OCI-LY7 (cell line): ENCODE results near the gene OPCML. TPM values are rescaled to one million over a fixed set of nuclear protein-coding genes. Genes with fewer than 3 reads are reported as not detected.

Experiments
- BruUV-seq: library from RNA; stranded (reverse); fragments of 400-500 nt; replicated peaks from 2 replicates; lab custom pipeline; 2021; lab: Mats Ljungman, UMichigan
- CTCF ChIA-PET: fragments of 300-600 bp; sonication (Branson Sonifier 250); formaldehyde crosslinking; loops from one replicate; lab custom pipeline; 2022; ENCODE audit warnings: antibody characterized with exemption; ENCODE audit not compliant: unreplicated experiment; lab: Charles Lee
- POLR2A ChIA-PET: fragments of 300-600 bp; sonication (Branson Sonifier 250); formaldehyde crosslinking; loops from one replicate; lab custom pipeline; 2022; ENCODE audit warnings: antibody characterized with exemption; lab: Charles Lee
- DNase-seq: peaks from one replicate; pipeline ENCODE4 v3.0.0-alpha.2; 2015; ENCODE audit warnings: low spot score
- H2AFZ ChIP-seq: fragments of 200-600 bp; sonication (generic), shearing (Covaris generic); 2 replicates; pipeline ENCODE4 v1.6.1; 2014; ENCODE audit warnings: mild to moderate bottlenecking, antibody characterized with exemption, low read length, moderate library complexity
- H3K27ac ChIP-seq: fragments of 200-600 bp; sonication (generic); 2 replicates; pipeline ENCODE4 v1.5.1; 2014; ENCODE audit warnings: mixed run types, low read depth, mild to moderate bottlenecking, moderate library complexity, low read length, inconsistent platforms; ENCODE audit not compliant: poor library complexity, severe bottlenecking
- H3K36me3 ChIP-seq: fragments of 200-600 bp; sonication (generic); 2 replicates; pipeline ENCODE4 v1.6.1; 2014; ENCODE audit warnings: mild to moderate bottlenecking, antibody characterized with exemption, low read length, moderate library complexity, mixed read lengths; ENCODE audit not compliant: insufficient read depth
- H3K4me1 ChIP-seq: fragments of 200-600 bp; sonication (generic); 2 replicates; pipeline ENCODE4 v1.5.1; 2014; ENCODE audit warnings: mild to moderate bottlenecking, low read length; ENCODE audit not compliant: insufficient read depth, poor library complexity, severe bottlenecking
- H3K4me2 ChIP-seq: fragments of 200-600 bp; sonication (generic); 2 replicates; pipeline ENCODE4 v1.6.1; 2014; ENCODE audit warnings: mild to moderate bottlenecking, low read length
- H3K4me3 ChIP-seq: fragments of 200-600 bp; sonication (generic); 2 replicates; pipeline ENCODE4 v1.5.1; 2014; ENCODE audit warnings: mild to moderate bottlenecking, low read depth, low read length; ENCODE audit not compliant: poor library complexity, severe bottlenecking
- H3K79me2 ChIP-seq: fragments of 200-600 bp; sonication (generic); 2 replicates; pipeline ENCODE4 v1.6.1; 2016; ENCODE audit warnings: low read depth, mild to moderate bottlenecking, low read length, moderate library complexity, mixed read lengths; ENCODE audit not compliant: insufficient read depth
- H3K9me2 ChIP-seq: fragments of 200-600 bp; sonication (generic); 2 replicates; pipeline ENCODE4 v1.6.1; 2016; ENCODE audit warnings: mild to moderate bottlenecking, low read length, mixed read lengths; ENCODE audit not compliant: insufficient read depth
- H3K9me3 ChIP-seq: fragments of 200-600 bp; sonication (generic); 2 replicates; pipeline ENCODE4 v1.6.1; 2014; ENCODE audit warnings: mild to moderate bottlenecking, mixed run types, low read length, mixed read lengths
- H4K20me1 ChIP-seq: fragments of 200-600 bp; sonication (generic); 2 replicates; pipeline ENCODE4 v1.6.1; 2014; ENCODE audit warnings: mild to moderate bottlenecking, antibody characterized with exemption, low read length, moderate library complexity, mixed read lengths; ENCODE audit not compliant: insufficient read depth
- CTCF ChIP-seq: fragments of 200-600 bp; sonication (generic); conservative IDR thresholded peaks from 2 replicates; pipeline ENCODE4 v1.5.1; 2014; ENCODE audit warnings: mild to moderate bottlenecking, antibody characterized with exemption, low read length, moderate library complexity, mixed read lengths
- EZH2phosphoT487 ChIP-seq: fragments of 200-600 bp; sonication (generic); IDR thresholded peaks from 2 replicates; pipeline ENCODE4 v1.6.1; 2018; ENCODE audit warnings: low read depth, borderline replicate concordance, mild to moderate bottlenecking, mixed run types, antibody characterized with exemption, low read length, moderate library complexity, mixed read lengths
- intact Hi-C: fragments of 100-400 bp; cut with micrococcal nuclease; formaldehyde crosslinking; loops from one replicate; pipeline ENCODE4 v1.10.0; 2022; ENCODE audit not compliant: unreplicated experiment
- total RNA-seq, 2 experiments: library from RNA; depleted of rRNA in 1 of 2; stranded (reverse); fragments of >200 nt in 1 of 2; shearing (Covaris generic) in 1 of 2; gene quantifications; 2 replicates each; pipeline ENCODE4 v1.2.3, GENCODE V29; 2014 to 2022

The OPCML gene
- total RNA-seq, 2 experiments from 2014 or later, result not detected

GRCh38 chr11:132772703-132773545, 759.4 kb downstream of the OPCML start:
- Histone ChIP-seq H3K4me1 (no peaks in the 10 kb centered on the region), H3K27ac (no peak overlapping the region), H3K9me3 (no peaks in the 10 kb centered on the region), H3K9me2 (no peaks in the 10 kb centered on the region), H3K79me2 (no peaks in the 10 kb centered on the region), H3K4me3 (no peak overlapping the region), H4K20me1 (no peaks in the 10 kb centered on the region), H3K36me3 (no peaks in the 10 kb centered on the region), H2AFZ (no peak overlapping the region), H3K4me2 (no peak overlapping the region)
- DNase-seq, result no peak
- TF ChIP-seq EZH2phosphoT487 (no peak), CTCF (no peak)
- CTCF ChIA-PET, result no interaction called here
- POLR2A ChIA-PET, result no interaction called here
- intact Hi-C loops, result no loop called here
- no TSS peak for BruUV-seq

- no peaks in the 10 kb centered on the region for H3K9me3 ChIP-seq
- CTCF ChIA-PET, result no interaction called here
- no peaks in the 10 kb centered on the region for H3K79me2 ChIP-seq
- H3K4me3 ChIP-seq, result no peak overlapping the region
- no peak overlapping the region for H2AFZ ChIP-seq
- H3K36me3 ChIP-seq, result no peaks in the 10 kb centered on the region
- DNase-seq, result no peak
- no peak overlapping the region for H3K4me2 ChIP-seq
- H3K27ac ChIP-seq, result no peak overlapping the region
- no peak for TF ChIP-seq CTCF
- TF ChIP-seq EZH2phosphoT487, result no peak
- no peaks in the 10 kb centered on the region for H3K4me1 ChIP-seq
- intact Hi-C loops, result no loop called here
- H4K20me1 ChIP-seq, result no peaks in the 10 kb centered on the region
- no peaks in the 10 kb centered on the region for H3K9me2 ChIP-seq
- POLR2A ChIA-PET, result no interaction called here
- no TSS peak for BruUV-seq
Measured at GRCh38 chr11:132771746-132772145, 760.6 kb downstream of the OPCML start.
